HG02840 (cell line): ENCODE data around the gene FOCAD.
A peak's percentile ranks its signal among the peaks of the same experiment; 100 is the strongest.

Experiments
- ATAC-seq: cut with Tn5 transposase; IDR thresholded peaks from one replicate; pipeline ENCODE4 v1.9.1; 2021; ENCODE audit warnings: mild to moderate bottlenecking, moderate library complexity, moderate number of reproducible peaks; ENCODE audit not compliant: unreplicated experiment, low FRiP score

Gene FOCAD

DNA sequence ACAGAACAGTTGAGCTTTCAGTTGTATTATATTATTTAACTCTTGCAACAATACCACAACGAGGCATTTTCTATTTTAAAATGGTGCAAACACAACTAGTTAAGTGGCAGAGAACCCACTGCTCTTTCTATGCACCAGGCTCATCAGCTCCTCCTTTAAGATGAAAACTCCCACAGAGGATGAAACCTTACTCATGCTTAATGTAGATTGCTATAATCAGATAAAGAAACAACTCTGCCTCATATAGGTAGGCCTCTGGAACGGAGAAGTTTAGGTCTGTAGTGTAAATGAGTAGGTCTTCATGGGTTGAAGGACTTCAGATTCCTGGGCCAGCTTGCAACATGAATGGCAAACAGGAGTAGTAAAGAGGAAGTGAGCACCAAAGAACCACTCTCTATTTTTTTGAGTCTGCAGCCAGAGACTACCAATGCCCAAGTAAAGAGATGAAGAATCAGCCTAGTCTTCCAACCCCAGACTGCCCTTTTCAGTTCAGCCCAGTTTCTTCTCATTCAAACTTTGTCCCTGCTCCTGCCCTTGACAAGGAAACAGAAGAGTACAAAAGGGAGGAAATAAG is 313.5 kb downstream of the FOCAD start:
- ATAC-seq, result peak; percentile 74

DNA sequence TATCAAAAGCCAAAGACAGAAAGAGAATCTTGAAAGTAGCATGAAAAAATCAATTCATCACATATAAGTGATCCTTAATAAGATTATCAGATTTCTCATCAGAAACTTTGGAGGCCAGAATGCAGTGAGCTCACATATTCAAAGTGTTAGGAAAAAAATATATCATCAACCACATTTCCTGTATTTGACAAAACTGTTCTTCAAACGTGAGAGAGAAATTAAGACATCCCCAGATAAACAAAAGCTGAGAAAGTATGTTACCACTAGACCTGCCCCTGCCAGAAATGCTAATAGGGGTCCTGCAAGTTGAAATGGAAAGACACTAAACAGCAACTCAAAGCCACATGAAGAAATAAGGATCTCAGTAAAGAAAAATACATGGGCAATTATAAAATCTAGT is 317.5 kb downstream of the FOCAD start:
- no peak for ATAC-seq

GRCh38 chr9:21002040-21002439 is 318.0 kb downstream of the FOCAD start:
- ATAC-seq, result no peak

GRCh38 chr9:21015129-21015815 is 331.2 kb downstream of the FOCAD start:
- no peak for ATAC-seq

GRCh38 chr9:21015995-21016394 is 331.9 kb downstream of the FOCAD start:
- no peak for ATAC-seq

DNA sequence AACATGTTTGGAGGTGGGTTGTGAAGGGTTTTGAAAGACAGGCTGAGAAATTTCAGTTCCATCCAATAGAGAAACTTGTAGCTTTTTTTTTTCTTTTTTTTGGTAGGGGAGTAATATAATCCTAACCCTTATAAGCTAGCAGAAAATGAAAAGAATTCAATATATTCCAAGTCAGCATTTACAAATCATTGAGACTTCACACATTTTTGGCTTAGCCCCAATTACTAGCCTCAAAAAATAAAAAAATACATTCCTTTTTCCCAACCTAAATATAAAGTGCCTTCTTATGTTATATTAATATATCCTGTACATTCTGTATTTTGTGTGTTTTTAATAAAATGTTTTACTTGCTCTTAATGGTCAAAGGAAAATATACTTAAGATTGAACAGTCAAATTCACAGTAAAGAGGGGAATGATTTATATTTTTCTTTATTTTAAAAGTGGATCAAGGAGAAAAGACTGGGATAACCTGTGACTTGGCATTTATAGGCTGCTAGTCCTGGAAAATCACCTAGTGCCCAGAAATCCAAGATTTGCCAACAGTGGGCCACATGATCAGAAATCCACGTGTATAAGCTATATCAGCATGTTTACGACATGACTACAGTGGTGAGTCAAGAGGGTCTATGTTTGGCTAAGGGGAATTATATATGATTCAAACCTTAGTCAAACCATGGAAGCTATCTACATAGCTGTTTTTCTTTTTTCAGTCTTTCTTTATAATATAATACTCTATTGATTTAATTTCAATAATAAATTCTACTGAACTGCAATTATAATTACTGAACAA is 332.8 kb downstream of the FOCAD start:
- no peak for ATAC-seq

DNA sequence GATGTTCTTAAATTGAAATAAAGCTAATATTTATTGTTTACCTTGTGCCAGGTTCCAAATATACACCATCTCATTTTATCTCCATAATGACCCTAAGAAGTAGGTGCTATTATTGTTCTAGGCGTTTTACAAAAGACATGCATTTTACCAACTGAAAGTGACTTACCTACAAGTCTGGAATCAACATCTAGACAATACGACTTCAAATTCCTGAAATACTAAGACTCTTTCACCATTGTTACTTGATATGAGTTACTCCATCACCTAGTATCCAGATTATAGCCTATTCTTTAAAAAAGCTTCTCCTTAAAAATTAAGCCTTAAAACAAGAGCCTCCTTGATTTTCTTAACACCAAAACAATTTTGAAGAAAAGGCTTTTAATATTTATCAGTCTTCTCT is 334.1 kb downstream of the FOCAD start:
- ATAC-seq, result no peak

- no peak for ATAC-seq
Observed at GRCh38 chr9:21023861-21024260, 339.8 kb downstream of the FOCAD start.

- no peak for ATAC-seq
Observed at GRCh38 chr9:21027295-21027694, 343.2 kb downstream of the FOCAD start.

DNA sequence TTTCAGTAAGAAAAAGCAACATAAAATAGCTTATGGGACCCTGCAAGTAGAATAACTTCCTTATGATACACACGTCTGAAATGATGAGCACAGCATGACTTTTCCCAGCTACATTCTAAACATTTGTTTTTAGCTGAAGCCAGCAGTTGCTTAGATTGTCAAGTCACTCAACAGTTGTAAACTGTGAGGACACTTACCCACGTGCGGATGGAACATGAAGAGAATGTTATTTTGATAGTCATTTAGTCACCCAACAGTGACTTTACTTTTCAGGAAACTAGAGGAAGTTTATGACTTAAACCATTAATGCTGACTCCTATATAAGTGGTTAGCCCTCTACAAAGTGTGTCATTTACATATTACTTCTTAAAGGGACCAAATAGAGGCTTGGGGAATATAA is 344.4 kb downstream of the FOCAD start:
- no peak for ATAC-seq

GRCh38 chr9:21029661-21030060 is 345.6 kb downstream of the FOCAD start:
- ATAC-seq, result no peak

GRCh38 chr9:21030389-21031035 is 346.5 kb downstream of the FOCAD start:
- peak; percentile 47 for ATAC-seq

DNA sequence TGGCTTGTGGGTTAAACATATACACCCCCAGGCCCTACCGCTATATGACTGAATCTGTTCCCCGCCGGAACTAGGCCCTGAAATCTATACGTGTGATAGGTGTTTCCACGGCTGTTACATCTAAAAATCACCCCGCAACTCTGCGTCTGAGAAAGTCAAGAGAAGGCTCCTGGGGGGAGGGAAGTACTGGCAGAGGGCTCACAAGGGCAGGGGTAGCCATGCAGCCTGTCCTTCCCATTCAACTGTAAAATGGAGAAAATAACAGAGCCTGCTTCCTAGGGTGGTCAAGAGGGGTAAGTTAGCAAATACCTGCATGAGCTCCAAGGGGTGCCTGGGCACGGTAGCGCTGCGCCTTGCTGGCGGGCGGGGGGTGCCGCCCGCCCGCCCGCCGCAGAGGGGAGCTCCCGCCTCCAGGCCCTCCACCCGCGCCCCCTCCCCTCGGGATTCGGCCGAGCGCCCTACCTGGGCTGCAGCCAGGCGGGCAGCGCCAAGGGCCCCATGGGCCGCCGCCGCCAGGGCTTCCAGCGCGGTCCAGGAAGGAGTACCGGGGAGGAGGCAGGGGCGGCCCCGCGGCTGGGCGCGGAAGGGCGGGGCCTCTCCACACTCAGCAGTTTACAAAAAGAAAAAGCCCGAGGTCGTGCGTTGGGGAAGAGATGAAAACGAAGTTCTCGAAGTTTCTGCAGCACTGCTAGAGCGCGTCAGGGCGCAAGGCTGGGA is 347.2 kb downstream of the FOCAD start, which contains the start of gene HACD4:
TSS of gene HACD4 (minus strand) at position 550 of the 717 bp plus-strand sequence. CDS start at position 500, 50 bp downstream.
- ATAC-seq, result peak; percentile 75

DNA sequence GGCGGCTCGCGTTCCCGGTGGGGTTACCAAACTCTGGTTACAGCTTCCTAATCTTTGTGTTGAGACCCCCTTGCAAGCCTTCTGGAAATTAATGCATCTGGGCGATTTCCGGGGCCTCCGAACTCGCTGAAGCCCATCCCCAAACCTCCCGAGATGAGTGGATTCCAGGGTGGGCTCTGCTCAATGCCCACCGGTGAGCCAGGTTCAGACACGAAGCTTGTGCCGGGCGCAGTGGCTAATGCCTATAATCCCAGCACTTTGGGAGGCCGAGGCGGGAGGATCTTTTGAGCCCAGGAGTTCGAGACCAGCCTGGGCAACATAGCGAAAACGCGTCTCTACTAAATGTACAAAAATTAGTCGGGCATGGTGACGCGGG is 347.7 kb downstream of the FOCAD start:
- ATAC-seq, result no peak

DNA sequence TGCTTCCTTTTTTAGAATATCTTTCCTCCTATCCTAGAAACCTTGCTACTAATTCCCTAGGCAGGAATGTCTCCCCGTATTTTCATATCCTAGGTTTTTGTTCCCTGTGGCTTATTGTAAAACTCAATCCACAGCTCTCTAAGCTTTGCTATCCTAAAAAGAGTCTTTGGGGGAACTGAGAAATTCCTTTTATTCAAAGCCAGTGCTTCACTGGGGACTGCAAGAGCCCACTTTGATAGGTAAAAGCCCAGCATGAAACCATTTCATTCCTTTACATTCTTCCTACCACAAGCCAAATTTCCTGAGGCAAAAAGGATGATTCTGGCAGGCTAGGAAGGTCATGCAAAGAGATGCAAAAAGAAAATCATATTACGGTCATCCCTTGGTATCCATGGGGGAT is 353.2 kb downstream of the FOCAD start:
- no peak for ATAC-seq

- no peak for ATAC-seq
Observed at GRCh38 chr9:21039302-21039701, 355.2 kb downstream of the FOCAD start.

GRCh38 chr9:21042466-21042865 is 358.4 kb downstream of the FOCAD start:
- no peak for ATAC-seq

DNA sequence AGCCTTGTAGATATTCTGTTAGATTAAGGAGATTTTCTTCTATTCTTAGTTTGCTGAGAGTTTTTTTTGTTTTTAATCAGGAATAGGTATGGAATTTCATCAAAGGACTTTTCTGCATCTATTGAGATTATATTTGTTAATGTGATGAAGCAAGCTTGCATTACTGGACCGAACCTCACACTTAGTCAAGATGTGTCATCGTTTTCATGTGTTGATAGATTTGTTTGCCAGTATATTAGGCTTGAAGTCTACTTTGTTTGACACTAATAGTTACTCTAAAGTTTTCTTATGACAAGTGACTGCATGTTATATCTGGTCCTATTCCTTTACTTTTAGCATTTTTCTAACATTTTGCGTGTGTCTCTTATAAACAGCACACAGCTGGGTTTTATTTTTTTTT is 359.8 kb downstream of the FOCAD start:
- ATAC-seq, result no peak
